OCI-LY1 (cell line): Measurements from ENCODE around the gene SP5.

ENCODE experiments used
- H2AFZ ChIP-seq: fragments of 200-600 bp; sonication (generic), shearing (Covaris generic); 2 replicates; pipeline ENCODE4 v1.6.0; 2014; ENCODE audit warnings: antibody characterized with exemption, mild to moderate bottlenecking, low read length
- H3F3A ChIP-seq: fragments of 200-600 bp; sonication (generic), shearing (Covaris generic); 2 replicates; pipeline ENCODE4 v1.6.0; 2014; ENCODE audit warnings: mild to moderate bottlenecking, antibody characterized with exemption, low read length, moderate library complexity; ENCODE audit not compliant: insufficient read depth
- H3K27ac ChIP-seq: fragments of 200-600 bp; sonication (generic); 2 replicates; pipeline ENCODE4 v1.5.1; 2014; ENCODE audit warnings: low read length, mixed run types, mild to moderate bottlenecking, low read depth; ENCODE audit not compliant: poor library complexity, severe bottlenecking
- H3K27me3 ChIP-seq: fragments of 200-600 bp; sonication (generic); 2 replicates; pipeline ENCODE4 v1.6.0; 2014; ENCODE audit warnings: antibody characterized with exemption, mild to moderate bottlenecking, low read length, moderate library complexity; ENCODE audit not compliant: insufficient read depth
- H3K36me3 ChIP-seq: fragments of 200-600 bp; sonication (generic); 2 replicates; pipeline ENCODE4 v1.6.1; 2014; ENCODE audit warnings: mild to moderate bottlenecking, antibody characterized with exemption, low read length, moderate library complexity, mixed read lengths; ENCODE audit not compliant: insufficient read depth
- H3K4me1 ChIP-seq: fragments of 200-600 bp; sonication (generic); 2 replicates; pipeline ENCODE4 v1.5.1; 2014; ENCODE audit warnings: mild to moderate bottlenecking, low read length, moderate library complexity; ENCODE audit not compliant: insufficient read depth, severe bottlenecking
- H3K4me2 ChIP-seq: fragments of 200-600 bp; sonication (generic), shearing (Covaris generic); 2 replicates; pipeline ENCODE4 v1.6.1; 2014; ENCODE audit warnings: low read length
- H3K4me3 ChIP-seq: fragments of 200-600 bp; sonication (generic); 2 replicates; pipeline ENCODE4 v1.5.1; 2014; ENCODE audit warnings: low read length, low read depth, mild to moderate bottlenecking, mixed read lengths; ENCODE audit not compliant: poor library complexity, severe bottlenecking
- H3K79me2 ChIP-seq: fragments of 200-600 bp; shearing (Covaris generic); 2 replicates; pipeline ENCODE4 v1.6.1; 2016; ENCODE audit warnings: mixed run types, low read length, mixed read lengths; ENCODE audit not compliant: insufficient read depth
- H3K9ac ChIP-seq: fragments of 200-600 bp; sonication (generic), shearing (Covaris generic); 2 replicates; pipeline ENCODE4 v1.6.1; 2014; ENCODE audit warnings: mild to moderate bottlenecking, low read length, mixed read lengths
- H3K9me2 ChIP-seq: fragments of 200-600 bp; sonication (generic), shearing (Covaris generic); 2 replicates; pipeline ENCODE4 v1.6.1; 2014; ENCODE audit warnings: low read depth, mild to moderate bottlenecking, low read length, mixed read lengths
- H3K9me3 ChIP-seq: fragments of 200-600 bp; shearing (Covaris generic); 2 replicates; pipeline ENCODE4 v1.6.1; 2014; ENCODE audit warnings: low read length, mixed read lengths
- H4K20me1 ChIP-seq: fragments of 200-600 bp; sonication (generic), shearing (Covaris generic); 2 replicates; pipeline ENCODE4 v1.6.0; 2016; ENCODE audit warnings: mild to moderate bottlenecking, low read length; ENCODE audit not compliant: insufficient read depth
- EZH2 ChIP-seq: fragments of 200-600 bp; sonication (generic), shearing (Covaris generic); IDR thresholded peaks from 2 replicates; pipeline ENCODE4 v1.8.0; 2017; ENCODE audit warnings: borderline replicate concordance, mixed run types, mild to moderate bottlenecking, antibody characterized with exemption, low read length, moderate library complexity, mixed read lengths
- TF ChIP-seq, protein P1 (sequence below): fragments of 200-600 bp; sonication (generic), shearing (Covaris generic); IDR thresholded peaks from 2 replicates; pipeline ENCODE4 v1.5.1; 2017; ENCODE audit warnings: mild to moderate bottlenecking, antibody characterized with exemption, low read length, moderate library complexity, mixed read lengths

The SP5 gene

DNA sequence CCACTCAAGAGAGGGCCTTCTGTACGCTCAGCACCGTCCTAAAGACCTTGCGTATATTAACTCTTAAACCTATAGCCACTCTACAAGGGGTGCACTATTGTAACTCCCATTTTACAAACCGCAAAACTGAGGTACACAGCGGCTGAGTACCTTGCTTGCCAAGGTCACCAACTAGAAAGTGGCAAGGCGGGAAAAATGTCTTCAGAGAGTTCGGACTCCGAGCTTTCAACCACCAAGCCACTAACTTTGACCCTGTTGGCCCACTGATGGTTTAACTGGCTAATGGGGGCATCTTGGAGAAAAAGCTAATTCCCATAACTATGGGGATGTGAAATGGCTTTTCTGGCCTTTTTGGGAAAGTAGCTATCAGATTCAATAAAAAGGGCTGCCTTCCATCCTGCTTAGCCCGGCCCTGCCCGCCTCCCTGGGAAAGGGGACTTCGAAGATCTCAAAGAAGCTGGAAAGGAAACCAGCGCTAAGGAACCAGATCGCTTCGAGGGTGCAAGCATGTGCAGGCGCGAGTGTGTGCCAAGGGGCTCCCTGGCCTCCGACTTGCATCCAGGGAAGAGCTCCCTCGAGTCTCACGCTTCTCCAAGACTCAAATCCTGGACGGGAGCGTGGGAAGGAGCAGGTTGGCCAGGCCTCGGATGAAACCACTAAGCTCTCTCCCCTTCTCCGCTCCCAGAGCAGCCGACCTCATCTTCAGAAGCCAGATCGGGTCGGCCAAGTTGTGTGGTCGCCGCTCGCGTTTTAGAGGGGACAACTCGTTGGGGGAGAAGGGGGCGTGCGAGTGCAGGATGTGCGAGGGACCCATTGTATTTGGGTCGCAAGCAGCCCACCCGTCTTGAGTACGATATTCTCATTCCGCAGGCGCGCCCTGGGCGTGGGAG lies 2.2 kb upstream of the SP5 start:
- TF ChIP-seq EZH2: no peak
- TF ChIP-seq, protein P1, sequence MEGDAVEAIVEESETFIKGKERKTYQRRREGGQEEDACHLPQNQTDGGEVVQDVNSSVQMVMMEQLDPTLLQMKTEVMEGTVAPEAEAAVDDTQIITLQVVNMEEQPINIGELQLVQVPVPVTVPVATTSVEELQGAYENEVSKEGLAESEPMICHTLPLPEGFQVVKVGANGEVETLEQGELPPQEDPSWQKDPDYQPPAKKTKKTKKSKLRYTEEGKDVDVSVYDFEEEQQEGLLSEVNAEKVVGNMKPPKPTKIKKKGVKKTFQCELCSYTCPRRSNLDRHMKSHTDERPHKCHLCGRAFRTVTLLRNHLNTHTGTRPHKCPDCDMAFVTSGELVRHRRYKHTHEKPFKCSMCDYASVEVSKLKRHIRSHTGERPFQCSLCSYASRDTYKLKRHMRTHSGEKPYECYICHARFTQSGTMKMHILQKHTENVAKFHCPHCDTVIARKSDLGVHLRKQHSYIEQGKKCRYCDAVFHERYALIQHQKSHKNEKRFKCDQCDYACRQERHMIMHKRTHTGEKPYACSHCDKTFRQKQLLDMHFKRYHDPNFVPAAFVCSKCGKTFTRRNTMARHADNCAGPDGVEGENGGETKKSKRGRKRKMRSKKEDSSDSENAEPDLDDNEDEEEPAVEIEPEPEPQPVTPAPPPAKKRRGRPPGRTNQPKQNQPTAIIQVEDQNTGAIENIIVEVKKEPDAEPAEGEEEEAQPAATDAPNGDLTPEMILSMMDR: no peak
- Histone ChIP-seq H3K4me2 (no peak overlapping the region), H3K27ac (no peak overlapping the region), H3K4me1 (no peaks in the 10 kb centered on the region), H3K9me2 (no peaks in the 10 kb centered on the region), H3K4me3 (no peak overlapping the region), H3F3A (no peaks in the 10 kb centered on the region), H3K9ac (no peak overlapping the region), H3K36me3 (no peaks in the 10 kb centered on the region), H3K9me3 (no peaks in the 10 kb centered on the region), H3K27me3 (no peaks in the 10 kb centered on the region), H2AFZ (no peak overlapping the region), H3K79me2 (no peaks in the 10 kb centered on the region), H4K20me1 (no peaks in the 10 kb centered on the region)

DNA sequence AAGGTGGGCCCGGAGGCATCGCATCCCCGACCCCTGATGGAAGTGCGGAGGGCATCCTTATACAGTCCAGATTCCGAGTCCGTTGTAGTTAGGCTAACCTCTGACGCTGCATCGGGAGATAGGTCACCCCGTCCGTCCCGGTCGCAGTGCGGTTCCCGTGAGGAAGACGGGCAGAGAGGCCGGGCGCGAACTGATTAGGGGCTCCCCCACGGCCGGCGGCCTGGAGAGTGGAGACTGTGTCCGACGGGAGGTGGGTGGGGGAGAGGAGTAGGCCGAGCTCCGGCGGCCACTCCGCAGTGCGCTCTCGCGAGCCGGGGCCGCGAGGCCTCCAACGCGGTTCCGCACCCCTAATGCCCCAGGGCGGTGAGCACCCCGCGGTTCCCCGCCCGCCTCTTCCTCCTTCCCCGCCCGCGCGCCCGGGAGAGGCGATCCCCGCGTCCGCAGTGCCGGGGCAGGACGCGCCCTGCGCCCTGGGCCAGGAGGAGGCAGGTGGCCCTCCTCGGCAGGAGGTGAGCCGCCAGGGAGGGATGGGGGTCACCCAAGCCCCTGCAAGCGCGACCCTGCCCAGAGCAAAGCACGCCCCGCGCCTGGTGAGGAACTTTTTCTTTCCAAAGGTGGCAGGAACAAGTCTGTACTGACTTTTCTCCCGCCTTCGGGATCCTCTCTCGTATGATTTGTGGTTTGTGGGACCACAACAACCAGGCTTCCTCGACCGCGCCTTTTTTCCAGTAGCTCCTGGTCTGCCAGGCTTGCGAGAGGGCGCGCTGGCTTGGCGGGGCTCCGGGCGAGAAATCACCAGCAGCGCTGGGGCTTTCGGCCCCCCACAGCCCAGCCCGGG lies 1.4 kb upstream of the SP5 start:
- H3F3A ChIP-seq: no peaks in the 10 kb centered on the region
- H3K27me3 ChIP-seq: no peaks in the 10 kb centered on the region
- H3K4me2 ChIP-seq: no peak overlapping the region
- no peaks in the 10 kb centered on the region for H3K4me1 ChIP-seq
- no peaks in the 10 kb centered on the region for H3K36me3 ChIP-seq
- H4K20me1 ChIP-seq: no peaks in the 10 kb centered on the region
- no peaks in the 10 kb centered on the region for H3K9me2 ChIP-seq
- no peaks in the 10 kb centered on the region for H3K9me3 ChIP-seq
- H3K9ac ChIP-seq: no peak overlapping the region
- no peak overlapping the region for H3K27ac ChIP-seq
- TF ChIP-seq, protein P1: no peak
- TF ChIP-seq EZH2: no peak
- H2AFZ ChIP-seq: no peak overlapping the region
- H3K4me3 ChIP-seq: no peak overlapping the region
- no peaks in the 10 kb centered on the region for H3K79me2 ChIP-seq

DNA sequence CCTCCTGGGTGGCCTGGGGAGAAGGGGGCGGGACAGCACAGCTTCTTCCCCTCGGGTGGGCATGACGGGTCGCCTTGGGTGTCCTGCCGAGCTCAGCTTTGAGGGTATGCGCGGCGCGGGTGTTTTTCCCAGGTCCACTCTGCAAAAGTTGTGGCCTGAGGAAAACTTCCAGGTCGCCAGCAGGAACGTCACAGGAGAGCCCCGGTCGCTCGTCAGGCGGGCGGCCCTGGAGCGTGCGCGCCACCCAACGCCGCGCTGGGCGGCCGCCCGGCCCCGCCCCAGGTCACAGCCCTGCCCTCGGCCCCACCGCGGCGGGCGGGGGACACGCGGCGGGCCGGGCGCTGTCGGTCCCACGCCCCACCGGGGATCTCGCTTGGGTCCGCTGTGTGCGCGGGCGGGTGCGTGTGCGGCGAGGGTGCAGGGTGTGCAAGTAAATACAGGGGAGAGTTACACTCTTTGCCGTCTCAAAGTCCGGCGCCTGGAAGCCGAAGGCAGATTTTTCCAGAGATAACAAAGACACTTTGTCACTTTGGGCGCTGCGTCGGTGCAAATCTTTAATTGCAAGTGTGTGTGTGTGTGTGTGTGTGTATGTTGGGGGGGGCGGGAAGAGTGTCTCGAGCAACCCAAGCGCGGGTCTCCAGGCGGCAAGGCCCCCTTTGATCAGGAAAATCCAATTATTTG lies 616 bp upstream of the SP5 start:
- Histone ChIP-seq H3K27me3 (no peaks in the 10 kb centered on the region), H3K9ac (no peak overlapping the region)

More for the DNA sequence above, 616 bp upstream of the SP5 start:
- Histone ChIP-seq H3K4me2 (no peak overlapping the region), H3K4me1 (no peaks in the 10 kb centered on the region), H3K36me3 (no peaks in the 10 kb centered on the region), H3K9me2 (no peaks in the 10 kb centered on the region), H3K27ac (no peak overlapping the region), H3K79me2 (no peaks in the 10 kb centered on the region), H4K20me1 (no peaks in the 10 kb centered on the region), H3K9me3 (no peaks in the 10 kb centered on the region), H3F3A (no peaks in the 10 kb centered on the region), H2AFZ (no peak overlapping the region), H3K4me3 (no peak overlapping the region)
- TF ChIP-seq EZH2: no peak
- TF ChIP-seq, protein P1: no peak
